AG04449 (cell line): Measurements from ENCODE around the gene RNF34.

Experiments
- CTCF ChIA-PET: fragments of 350-600 bp; formaldehyde crosslinking; extraction: SDS; loops from one replicate; lab custom pipeline; 2021; ENCODE audit warnings: antibody characterized with exemption; lab: Yijun Ruan, JAX
- POLR2A ChIA-PET: fragments of 400-600, 350-600 bp; formaldehyde crosslinking; extraction: SDS; loops from one replicate; lab custom pipeline; 2020; ENCODE audit warnings: antibody characterized with exemption, inconsistent platforms; lab: Yijun Ruan, JAX
- DNase-seq: peaks from one replicate; pipeline ENCODE4 v3.0.0-alpha.2; 2010; ENCODE audit warnings: low read depth, low spot score
- H3K4me3 ChIP-seq: 2 replicates; pipeline ENCODE4 v1.5.1; 2011; ENCODE audit warnings: low read depth, mild to moderate bottlenecking, control low read depth, low read length
- TF ChIP-seq, protein P1 (sequence below): IDR thresholded peaks from one replicate; pipeline ENCODE4 v1.5.1; 2011; ENCODE audit warnings: mild to moderate bottlenecking, moderate library complexity, low read length, control low read depth, inconsistent platforms; ENCODE audit not compliant: insufficient read depth; ENCODE audit errors: missing control alignments

Gene RNF34

DNA sequence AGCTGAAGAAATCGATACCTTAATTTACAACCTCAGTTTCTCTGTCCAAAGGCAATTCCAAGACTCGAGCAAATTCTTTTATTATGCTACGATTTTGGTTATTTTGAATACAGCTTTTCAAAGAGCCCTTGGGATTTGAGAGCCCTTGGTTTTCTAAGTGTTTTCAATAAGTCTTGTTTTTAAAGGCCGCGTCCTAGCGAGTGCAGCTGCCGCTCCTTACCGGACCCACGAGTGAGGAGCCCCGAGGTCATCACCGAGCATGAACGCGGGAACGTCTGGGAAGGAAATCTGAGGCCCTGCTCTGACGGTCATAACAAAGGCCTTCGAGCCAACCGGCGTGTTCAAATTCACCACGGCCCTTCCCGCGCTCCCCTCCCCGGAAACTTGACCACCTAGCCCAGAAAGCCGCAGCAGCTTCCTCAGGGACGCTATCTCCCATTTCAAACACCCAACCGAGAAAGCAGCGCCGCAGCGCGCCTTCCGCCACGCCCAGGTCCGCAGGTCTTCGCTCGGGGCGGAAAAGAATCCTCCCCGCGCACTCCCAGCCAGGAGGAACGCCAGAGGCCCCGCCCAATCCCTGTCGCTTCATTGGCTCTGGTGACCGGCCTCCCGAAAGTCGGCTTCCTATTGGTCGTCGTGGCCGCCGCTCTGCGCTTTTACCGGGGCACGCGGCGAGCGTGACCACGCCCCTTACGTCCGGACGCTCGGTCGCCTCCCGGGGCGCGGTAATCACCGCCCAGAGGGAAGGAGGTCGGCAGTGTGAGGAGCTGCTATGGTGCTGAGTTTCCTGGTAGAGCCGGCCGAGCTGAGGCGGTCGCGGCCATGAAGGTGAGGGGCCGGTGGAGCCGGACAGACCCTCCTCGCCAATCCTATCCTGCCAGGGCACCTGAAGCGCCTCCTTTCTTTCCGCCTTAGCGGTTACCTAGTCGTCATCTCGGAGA lies at the start of gene RNF34:
TSS of gene RNF34 (plus strand) at position 728 of the 941 bp plus-strand sequence. CDS start at position 823, 95 bp downstream.
- peak; percentile 67 for DNase-seq
- CTCF ChIA-PET: interaction anchor here (0.9 to 2.9 kb wide), 4 partner anchors 17 to 67 kb away, joined by 3 to 11 read pairs (median 6); no protein-coding TSS in a partner anchor
- TF ChIP-seq, protein P1, sequence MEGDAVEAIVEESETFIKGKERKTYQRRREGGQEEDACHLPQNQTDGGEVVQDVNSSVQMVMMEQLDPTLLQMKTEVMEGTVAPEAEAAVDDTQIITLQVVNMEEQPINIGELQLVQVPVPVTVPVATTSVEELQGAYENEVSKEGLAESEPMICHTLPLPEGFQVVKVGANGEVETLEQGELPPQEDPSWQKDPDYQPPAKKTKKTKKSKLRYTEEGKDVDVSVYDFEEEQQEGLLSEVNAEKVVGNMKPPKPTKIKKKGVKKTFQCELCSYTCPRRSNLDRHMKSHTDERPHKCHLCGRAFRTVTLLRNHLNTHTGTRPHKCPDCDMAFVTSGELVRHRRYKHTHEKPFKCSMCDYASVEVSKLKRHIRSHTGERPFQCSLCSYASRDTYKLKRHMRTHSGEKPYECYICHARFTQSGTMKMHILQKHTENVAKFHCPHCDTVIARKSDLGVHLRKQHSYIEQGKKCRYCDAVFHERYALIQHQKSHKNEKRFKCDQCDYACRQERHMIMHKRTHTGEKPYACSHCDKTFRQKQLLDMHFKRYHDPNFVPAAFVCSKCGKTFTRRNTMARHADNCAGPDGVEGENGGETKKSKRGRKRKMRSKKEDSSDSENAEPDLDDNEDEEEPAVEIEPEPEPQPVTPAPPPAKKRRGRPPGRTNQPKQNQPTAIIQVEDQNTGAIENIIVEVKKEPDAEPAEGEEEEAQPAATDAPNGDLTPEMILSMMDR: no peak
- peak within 1 kb of the TSS; percentile 90 for H3K4me3 ChIP-seq
- POLR2A ChIA-PET: interaction anchor here (0.5 to 3.3 kb wide), 9 partner anchors 8 to 1047 kb away, joined by 3 to 36 read pairs (median 4); partner anchors contain the start of gene ANAPC5

DNA sequence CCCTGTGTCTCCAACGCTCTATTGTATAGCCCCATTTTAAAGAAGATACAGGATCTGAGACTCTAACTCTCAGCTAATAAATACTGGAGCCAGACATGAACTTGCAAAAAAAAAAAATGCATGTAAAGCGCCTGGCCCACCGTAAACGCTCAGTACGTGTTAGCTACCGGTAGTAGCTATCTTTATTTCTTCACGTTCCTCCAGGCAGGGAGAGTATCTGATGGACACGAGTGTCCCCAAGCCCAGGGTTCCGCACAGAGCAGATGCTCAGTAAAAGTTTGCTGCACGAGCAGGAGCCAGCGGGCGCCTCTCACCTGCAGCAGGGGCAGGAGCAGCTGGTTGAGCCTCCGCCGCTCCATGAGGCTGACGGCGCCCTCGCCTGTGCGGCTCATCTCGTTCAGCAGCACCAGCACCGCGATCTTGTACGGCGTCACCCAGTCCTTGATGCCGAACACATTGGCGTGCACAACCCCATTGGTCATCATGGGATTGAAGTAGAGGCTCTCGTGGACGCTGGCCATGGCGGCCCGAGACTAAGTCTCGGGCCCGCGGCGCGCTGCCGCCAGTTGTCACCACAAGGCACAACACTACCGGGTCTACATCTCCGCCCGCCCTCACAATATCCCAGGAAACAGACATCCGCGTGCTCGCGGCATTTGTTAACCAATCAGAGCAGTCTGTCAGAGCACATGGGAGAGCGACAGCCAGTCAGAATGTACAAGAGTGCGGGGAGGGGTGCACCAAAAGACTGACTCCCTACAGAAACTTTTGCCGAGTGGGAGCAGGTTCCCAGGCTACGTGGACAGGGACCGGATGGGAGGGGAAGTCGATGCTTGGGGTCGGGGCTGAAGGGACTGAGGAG lies 47.9 kb upstream of the RNF34 start, which contains the start of gene ANAPC5:
TSS of gene ANAPC5 (minus strand) at position 592 of the 862 bp plus-strand sequence. CDS start at position 521, 71 bp downstream.
- peak within 1 kb of the TSS; percentile 98 for H3K4me3 ChIP-seq
- DNase-seq: peak; percentile 96
- TF ChIP-seq, protein P1: no peak
- ChIA-PET CTCF (interaction anchor here (1.0 to 7.9 kb wide), 9 partner anchors 12 to 316 kb away, joined by 3 to 117 read pairs (median 4); partner anchors contain the start of gene RNF34), POLR2A (interaction anchor here (0.8 to 2.6 kb wide), 9 partner anchors 13 to 116 kb away, joined by 3 to 36 read pairs (median 3); partner anchors contain the start of gene RNF34)

GRCh38 chr12:121352682-121353018 lies 47.3 kb upstream of the RNF34 start:
- no peak for DNase-seq
- POLR2A ChIA-PET: interaction anchor here (0.8 to 2.6 kb wide), 7 partner anchors 12 to 50 kb away, joined by 3 to 36 read pairs (median 3); partner anchors contain the start of gene RNF34
- H3K4me3 ChIP-seq: peak overlapping the region; percentile 98
- TF ChIP-seq, protein P1: no peak
- CTCF ChIA-PET: interaction anchor here (1.0 to 7.9 kb wide), 4 partner anchors 18 to 93 kb away, joined by 3 to 117 read pairs (median 6); partner anchors contain the start of gene RNF34

DNA sequence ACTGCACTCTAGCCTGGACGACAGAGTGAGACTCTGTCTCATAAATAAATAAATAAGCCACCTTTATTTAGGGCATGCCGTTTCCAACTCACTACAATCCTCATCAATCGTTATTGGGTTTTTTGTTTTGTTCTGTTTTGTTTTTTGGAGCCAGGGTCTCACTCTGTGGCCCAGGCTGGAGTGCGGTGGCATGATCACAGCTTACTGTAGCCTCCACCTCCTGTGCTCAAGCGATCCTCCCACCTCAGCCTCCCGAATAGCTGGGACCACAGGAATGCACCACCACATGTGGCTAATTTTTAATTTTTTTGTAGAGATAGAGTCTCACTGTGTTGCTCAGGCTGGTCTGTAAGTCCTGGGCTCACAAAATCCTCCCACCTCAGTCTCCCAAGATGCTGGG lies 44.1 kb upstream of the RNF34 start:
- no peak overlapping the region for H3K4me3 ChIP-seq
- DNase-seq: no peak
- TF ChIP-seq, protein P1: no peak
- ChIA-PET POLR2A (no interaction called here), CTCF (interaction anchor here (1.6 to 1.7 kb wide), 2 partner anchors 9 kb away, joined by 4 read pairs; no protein-coding TSS in a partner anchor)

GRCh38 chr12:121356657-121357056 lies 43.3 kb upstream of the RNF34 start:
- CTCF ChIA-PET: interaction anchor here (1.6 kb wide), 1 partner anchor 9 kb away, joined by 4 read pairs; no protein-coding TSS in a partner anchor

More at GRCh38 chr12:121356657-121357056, 43.3 kb upstream of the RNF34 start:
- TF ChIP-seq, protein P1: no peak
- H3K4me3 ChIP-seq: no peak overlapping the region
- no peak for DNase-seq
- POLR2A ChIA-PET: no interaction called here
